Brain microvascular endothelial cell (primary cell): ENCODE results near the gene TMED7.

Experiments used
- DNase-seq: peaks from one replicate; pipeline ENCODE4 v3.0.0-alpha.2; 2020
- H3K27ac ChIP-seq: fragments of 250-450 bp; sonication (Bioruptor Pico); 2 replicates; pipeline ENCODE4 v1.5.1; 2020; ENCODE audit warnings: mild to moderate bottlenecking, moderate library complexity
- H3K27me3 ChIP-seq: fragments of 250-450 bp; sonication (Bioruptor Pico); replicated peaks from 2 replicates; pipeline ENCODE4 v1.5.1; 2020; ENCODE audit warnings: mild to moderate bottlenecking
- H3K36me3 ChIP-seq: fragments of 250-450 bp; sonication (Bioruptor Pico); replicated peaks from 2 replicates; pipeline ENCODE4 v1.5.1; 2020; ENCODE audit warnings: mild to moderate bottlenecking
- H3K4me3 ChIP-seq: 2 replicates; pipeline ENCODE4 v1.5.1; 2011; ENCODE audit warnings: low read depth, mild to moderate bottlenecking, control low read depth, low read length, moderate library complexity
- CTCF ChIP-seq: IDR thresholded peaks from 2 replicates; pipeline ENCODE4 v1.5.1; 2011; ENCODE audit warnings: low read depth, mild to moderate bottlenecking, moderate library complexity, low read length, control low read depth, inconsistent platforms; ENCODE audit errors: missing control alignments
- in situ Hi-C: cut with HindIII; loops from 2 replicates; pipeline ENCODE4 v1.10.0; 2017; ENCODE audit warnings: low sequenced_read_pairs, low pct_ligation_motif_present

TMED7 gene

GRCh38 chr5:115661101-115661500 lies 35.3 kb upstream of the TMED7 start:
- H3K4me3 ChIP-seq: no peak overlapping the region
- DNase-seq: peak; percentile 13
- no peak overlapping the region for H3K27ac ChIP-seq
- in situ Hi-C loops: no loop called here
- H3K27me3 ChIP-seq: no peaks in the 10 kb centered on the region
- H3K36me3 ChIP-seq: no peaks in the 10 kb centered on the region
- TF ChIP-seq CTCF: no peak

- peak; percentile 82 for DNase-seq
- no peaks in the 10 kb centered on the region for H3K27me3 ChIP-seq
- no peaks in the 10 kb centered on the region for H3K36me3 ChIP-seq
- no peak for TF ChIP-seq CTCF
- peak overlapping the region; percentile 63 for H3K27ac ChIP-seq
- no peak overlapping the region for H3K4me3 ChIP-seq
- in situ Hi-C loops: no loop called here
Measured at GRCh38 chr5:115657881-115658233, 32.0 kb upstream of the TMED7 start.

GRCh38 chr5:115657125-115657880 lies 31.5 kb upstream of the TMED7 start:
- H3K27ac ChIP-seq: peak overlapping the region; percentile 63
- no peak overlapping the region for H3K4me3 ChIP-seq
- H3K36me3 ChIP-seq: no peaks in the 10 kb centered on the region
- H3K27me3 ChIP-seq: no peaks in the 10 kb centered on the region
- TF ChIP-seq CTCF: no peak
- in situ Hi-C loops: no loop called here
- no peak for DNase-seq

- no peaks in the 10 kb centered on the region for H3K36me3 ChIP-seq
- in situ Hi-C loops: no loop called here
- no peak overlapping the region for H3K4me3 ChIP-seq
- TF ChIP-seq CTCF: no peak
- no peaks in the 10 kb centered on the region for H3K27me3 ChIP-seq
- no peak overlapping the region for H3K27ac ChIP-seq
- no peak for DNase-seq
Measured at GRCh38 chr5:115656404-115656803, 30.6 kb upstream of the TMED7 start.

GRCh38 chr5:115655994-115656393 lies 30.2 kb upstream of the TMED7 start:
- no peak for DNase-seq
- H3K27ac ChIP-seq: no peak overlapping the region
- no peak for TF ChIP-seq CTCF
- in situ Hi-C loops: no loop called here
- H3K4me3 ChIP-seq: no peak overlapping the region
- H3K36me3 ChIP-seq: no peaks in the 10 kb centered on the region
- no peaks in the 10 kb centered on the region for H3K27me3 ChIP-seq

GRCh38 chr5:115649541-115649940 lies 23.7 kb upstream of the TMED7 start:
- no peak for TF ChIP-seq CTCF
- Histone ChIP-seq H3K27ac (no peak overlapping the region), H3K4me3 (no peak overlapping the region), H3K27me3 (no peaks in the 10 kb centered on the region), H3K36me3 (no peaks in the 10 kb centered on the region)
- DNase-seq: no peak
- in situ Hi-C loops: no loop called here
